Upper lobe of left lung (tissue), 6 donors: Measurements from ENCODE around the gene FAM53B. TPM values are rescaled to one million over a fixed set of nuclear protein-coding genes. Genes with fewer than 3 reads are reported as not detected.

Source experiments
- ATAC-seq, 2 donors: fragments of 200-7000 bp; cut with Tn5 transposase; one replicate each; pipeline ENCODE4 v1.9.1; 2022; ENCODE audit warnings: mild to moderate bottlenecking in 2 of 2, moderate library complexity in 2 of 2; ENCODE audit not compliant: low FRiP score in 2 of 2
- DNase-seq, 2 donors: peaks; one replicate each; pipeline ENCODE4 v3.0.0-alpha.2; 2019 to 2020
- H3K27ac ChIP-seq, 4 donors: fragments of 200-600 bp; sonication (generic); one replicate each; pipeline ENCODE4 v1.5.1; 2016 to 2019
- H3K27me3 ChIP-seq, 4 donors: fragments of 200-600 bp; sonication (generic); one replicate each; pipeline ENCODE4 v1.5.1; 2017 to 2019
- H3K36me3 ChIP-seq, 4 donors: fragments of 200-600 bp; sonication (generic); one replicate each; pipeline ENCODE4 v1.5.1; 2016 to 2019
- H3K4me1 ChIP-seq, 4 donors: fragments of 200-600 bp; sonication (generic); one replicate each; pipeline ENCODE4 v1.5.1; 2018 to 2019
- H3K4me3 ChIP-seq, 4 donors: fragments of 200-600 bp; sonication (generic); one replicate each; pipeline ENCODE4 v1.5.1; 2017 to 2019; ENCODE audit warnings: mild to moderate bottlenecking in 2 of 4, moderate library complexity in 1 of 4
- H3K9me3 ChIP-seq, 4 donors: fragments of 200-600 bp; sonication (generic); one replicate each; pipeline ENCODE4 v1.5.1; 2018 to 2019
- EP300 ChIP-seq, 4 donors: sonication (generic); formaldehyde crosslinking; IDR thresholded peaks; one replicate each; pipeline ENCODE4 v1.5.1; 2017; ENCODE audit warnings: antibody characterized with exemption in 4 of 4, control low read depth in 2 of 4
- POLR2A ChIP-seq, 4 donors: fragments of 450-650 bp; IDR thresholded peaks; one replicate each; pipeline ENCODE4 v1.5.1; 2016 to 2017; ENCODE audit warnings: antibody characterized with exemption in 4 of 4, mild to moderate bottlenecking in 2 of 4
- POLR2AphosphoS5 ChIP-seq, 2 donors: sonication (generic); formaldehyde crosslinking; IDR thresholded peaks; one replicate each; pipeline ENCODE4 v1.5.1; 2017; ENCODE audit warnings: antibody characterized with exemption in 2 of 2
- WGBS, 2 donors: methylation state at CpG; one replicate each; pipeline ENCODE4 v1.1.5; 2017 to 2018; 5-methylcytosine and 5-hydroxymethylcytosine counted together
- total RNA-seq, 6 donors: library from RNA; depleted of rRNA in 4 of 6; stranded (reverse); fragments of >200 nt in 4 of 6; gene quantifications; one replicate each; pipeline versions ENCODE4 v1.1.0 to v1.2.1, GENCODE V29; 2016 to 2021
- TF ChIP-seq, protein P1 (sequence below), 6 experiments: fragments of 450-650 bp in 4 of 6; fragments of 200-600 bp in 2 of 6; sonication (generic) in 2 of 6; IDR thresholded peaks; one replicate each; pipeline ENCODE4 v1.5.1; 2016 to 2019; ENCODE audit warnings: antibody characterized with exemption in 6 of 6
- donor health status: DM: no; HTN: no; CAD: no; lungs with moderate emphysema.
- donor health status: DM: no; HTN: yes; CAD: no; lungs with severe emphysema.

FAM53B gene
- total RNA-seq, 6 donors from 2014 or later: 35.8 to 62.5 (median 47.8) TPM

- peak in 1 of 2 donors; percentile 72 for DNase-seq
- Histone ChIP-seq H3K27me3 (no peaks in the 10 kb centered on the region), H3K36me3 (peaks cover 0 to 17% (median 13%) of the 10 kb centered on the region in 4 donors), H3K9me3 (no peaks in the 10 kb centered on the region), H3K4me1 (peaks cover 32 to 59% (median 38%) of the 10 kb centered on the region in 4 donors), H3K4me3 (no peak overlapping the region), H3K27ac (no peak overlapping the region)
- WGBS, 2 donors: 83 to 93% methylated on average over 18 to 23 of the region's 23 CpGs
- ATAC-seq: peak in 1 of 2 donors; percentile 44
- TF ChIP-seq POLR2A (IDR thresholded peaks at IDR 0.05) (no peak), EP300 (IDR thresholded peaks at IDR 0.05) (no peak), POLR2AphosphoS5 (IDR thresholded peaks at IDR 0.05) (no peak)
- TF ChIP-seq, protein P1, sequence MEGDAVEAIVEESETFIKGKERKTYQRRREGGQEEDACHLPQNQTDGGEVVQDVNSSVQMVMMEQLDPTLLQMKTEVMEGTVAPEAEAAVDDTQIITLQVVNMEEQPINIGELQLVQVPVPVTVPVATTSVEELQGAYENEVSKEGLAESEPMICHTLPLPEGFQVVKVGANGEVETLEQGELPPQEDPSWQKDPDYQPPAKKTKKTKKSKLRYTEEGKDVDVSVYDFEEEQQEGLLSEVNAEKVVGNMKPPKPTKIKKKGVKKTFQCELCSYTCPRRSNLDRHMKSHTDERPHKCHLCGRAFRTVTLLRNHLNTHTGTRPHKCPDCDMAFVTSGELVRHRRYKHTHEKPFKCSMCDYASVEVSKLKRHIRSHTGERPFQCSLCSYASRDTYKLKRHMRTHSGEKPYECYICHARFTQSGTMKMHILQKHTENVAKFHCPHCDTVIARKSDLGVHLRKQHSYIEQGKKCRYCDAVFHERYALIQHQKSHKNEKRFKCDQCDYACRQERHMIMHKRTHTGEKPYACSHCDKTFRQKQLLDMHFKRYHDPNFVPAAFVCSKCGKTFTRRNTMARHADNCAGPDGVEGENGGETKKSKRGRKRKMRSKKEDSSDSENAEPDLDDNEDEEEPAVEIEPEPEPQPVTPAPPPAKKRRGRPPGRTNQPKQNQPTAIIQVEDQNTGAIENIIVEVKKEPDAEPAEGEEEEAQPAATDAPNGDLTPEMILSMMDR (IDR thresholded peaks at IDR 0.05): no peak
These were observed 118.3 kb downstream of the FAM53B start for GRCh38 chr10:124625831-124626238.

GRCh38 chr10:124624895-124625294, 119.3 kb downstream of the FAM53B start:
- Histone ChIP-seq H3K36me3 (peaks cover 0 to 17% (median 13%) of the 10 kb centered on the region in 4 donors), H3K4me1 (peaks cover 29 to 52% (median 33%) of the 10 kb centered on the region in 4 donors), H3K27me3 (no peaks in the 10 kb centered on the region), H3K9me3 (no peaks in the 10 kb centered on the region), H3K4me3 (no peak overlapping the region), H3K27ac (no peak overlapping the region)
- 88 to 97% methylated on average over 16 of the region's 16 CpGs for WGBS, 2 donors
- no peak for TF ChIP-seq EP300 (IDR thresholded peaks at IDR 0.05)
- no peak for TF ChIP-seq POLR2AphosphoS5 (IDR thresholded peaks at IDR 0.05)
- TF ChIP-seq, protein P1 (IDR thresholded peaks at IDR 0.05): no peak
- TF ChIP-seq POLR2A (IDR thresholded peaks at IDR 0.05): no peak
- DNase-seq: peak in 1 of 2 donors; percentile 70
- ATAC-seq: no peak

GRCh38 chr10:124624466-124624865, 119.7 kb downstream of the FAM53B start:
- H3K36me3 ChIP-seq: peaks cover 0 to 17% (median 13%) of the 10 kb centered on the region in 4 donors
- no peak for DNase-seq
- no peaks in the 10 kb centered on the region for H3K27me3 ChIP-seq
- ATAC-seq: no peak
- H3K4me3 ChIP-seq: no peak overlapping the region
- no peak for TF ChIP-seq POLR2AphosphoS5 (IDR thresholded peaks at IDR 0.05)
- TF ChIP-seq, protein P1 (IDR thresholded peaks at IDR 0.05): no peak
- no peak for TF ChIP-seq EP300 (IDR thresholded peaks at IDR 0.05)
- no peak for TF ChIP-seq POLR2A (IDR thresholded peaks at IDR 0.05)
- H3K4me1 ChIP-seq: peaks cover 31 to 52% (median 35%) of the 10 kb centered on the region in 4 donors
- no peak overlapping the region for H3K27ac ChIP-seq
- no peaks in the 10 kb centered on the region for H3K9me3 ChIP-seq
- WGBS, 2 donors: 89 to 94% methylated on average over 5 to 9 of the region's 9 CpGs

DNA sequence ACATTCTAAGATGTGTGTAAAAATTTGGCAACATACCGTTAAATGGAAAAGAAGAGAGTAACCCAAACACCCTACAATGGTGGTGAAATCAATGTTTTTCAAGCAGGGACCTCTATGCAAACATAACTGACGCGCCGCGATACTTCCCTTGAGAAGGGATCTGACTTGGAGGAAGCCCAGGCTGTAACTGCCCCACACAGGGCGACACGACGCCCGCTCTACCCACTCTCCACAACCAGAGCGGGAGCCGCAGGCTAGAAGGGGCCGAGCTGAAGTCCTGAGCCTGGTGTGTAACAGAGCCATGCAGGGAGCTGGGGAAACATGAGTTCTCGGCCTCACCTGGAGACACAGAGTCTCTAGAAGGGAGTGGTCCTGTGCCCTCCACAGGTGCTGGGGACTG, 120.2 kb downstream of the FAM53B start:
- Histone ChIP-seq H3K27me3 (no peaks in the 10 kb centered on the region), H3K4me1 (peaks cover 31 to 52% (median 36%) of the 10 kb centered on the region in 4 donors), H3K9me3 (no peaks in the 10 kb centered on the region), H3K4me3 (no peak overlapping the region), H3K36me3 (peaks cover 0 to 17% (median 13%) of the 10 kb centered on the region in 4 donors), H3K27ac (no peak overlapping the region)
- TF ChIP-seq POLR2AphosphoS5 (IDR thresholded peaks at IDR 0.05) (no peak), EP300 (IDR thresholded peaks at IDR 0.05) (no peak), POLR2A (IDR thresholded peaks at IDR 0.05) (no peak)
- TF ChIP-seq, protein P1 (IDR thresholded peaks at IDR 0.05): no peak
- no peak for DNase-seq
- 78 to 90% methylated on average over 10 to 13 of the region's 13 CpGs for WGBS, 2 donors
- no peak for ATAC-seq
